Uterus (tissue), 2 donors: ENCODE data around the gene NOX4.
"Not testable (repeated sequence)": the region's sequence is repeated elsewhere in the genome, so short reads cannot be mapped to it uniquely, and the experiment has no call there.

Experiments
- POLR2A ChIP-seq, 2 donors: fragments of 450-650 bp; IDR thresholded peaks; one replicate each; pipeline ENCODE4 v1.6.1; 2016; ENCODE audit warnings: antibody characterized with exemption in 2 of 2, mild to moderate bottlenecking in 1 of 2, moderate library complexity in 1 of 2
- TF ChIP-seq, protein P1 (sequence below), 4 experiments: fragments of 200-600 bp in 2 of 4; fragments of 450-650 bp in 2 of 4; sonication (generic) in 2 of 4; IDR thresholded peaks; one replicate each; pipeline ENCODE4 v1.5.1; 2016 to 2019; ENCODE audit warnings: antibody characterized with exemption in 4 of 4, mild to moderate bottlenecking in 2 of 4, moderate library complexity in 1 of 4

DNA sequence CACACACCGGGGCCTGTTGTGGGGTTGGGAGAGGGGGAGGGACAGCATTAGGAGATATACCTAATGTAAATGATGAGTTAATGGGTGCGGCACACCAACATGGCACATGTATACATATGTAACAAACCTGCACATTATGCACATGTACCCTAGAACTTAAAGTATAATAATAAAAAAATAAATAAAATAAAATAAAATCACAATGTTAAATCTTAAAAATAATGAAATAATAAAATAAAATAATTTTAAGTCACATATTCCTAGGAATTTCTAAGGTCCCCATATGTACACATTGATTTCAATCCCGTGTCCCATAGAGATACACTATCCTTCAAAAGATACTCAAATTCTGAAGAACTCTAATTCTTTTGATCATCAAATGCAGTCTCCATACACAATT is 59.0 kb downstream of the NOX4 start:
- TF ChIP-seq, protein P1, sequence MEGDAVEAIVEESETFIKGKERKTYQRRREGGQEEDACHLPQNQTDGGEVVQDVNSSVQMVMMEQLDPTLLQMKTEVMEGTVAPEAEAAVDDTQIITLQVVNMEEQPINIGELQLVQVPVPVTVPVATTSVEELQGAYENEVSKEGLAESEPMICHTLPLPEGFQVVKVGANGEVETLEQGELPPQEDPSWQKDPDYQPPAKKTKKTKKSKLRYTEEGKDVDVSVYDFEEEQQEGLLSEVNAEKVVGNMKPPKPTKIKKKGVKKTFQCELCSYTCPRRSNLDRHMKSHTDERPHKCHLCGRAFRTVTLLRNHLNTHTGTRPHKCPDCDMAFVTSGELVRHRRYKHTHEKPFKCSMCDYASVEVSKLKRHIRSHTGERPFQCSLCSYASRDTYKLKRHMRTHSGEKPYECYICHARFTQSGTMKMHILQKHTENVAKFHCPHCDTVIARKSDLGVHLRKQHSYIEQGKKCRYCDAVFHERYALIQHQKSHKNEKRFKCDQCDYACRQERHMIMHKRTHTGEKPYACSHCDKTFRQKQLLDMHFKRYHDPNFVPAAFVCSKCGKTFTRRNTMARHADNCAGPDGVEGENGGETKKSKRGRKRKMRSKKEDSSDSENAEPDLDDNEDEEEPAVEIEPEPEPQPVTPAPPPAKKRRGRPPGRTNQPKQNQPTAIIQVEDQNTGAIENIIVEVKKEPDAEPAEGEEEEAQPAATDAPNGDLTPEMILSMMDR (IDR thresholded peaks at IDR 0.05) = not testable (repeated sequence)
- TF ChIP-seq POLR2A (IDR thresholded peaks at IDR 0.05) = not testable (repeated sequence)
